ENCODE results near the gene LFNG. TPM values are rescaled to one million over a fixed set of nuclear protein-coding genes. Genes with fewer than 3 reads are reported as not detected.
A peak's percentile ranks its signal among the peaks of the same experiment; 100 is the strongest.

LFNG gene
- total RNA-seq (2014; rRNA removed; shearing (Covaris generic)) = 5.3 and 7.7 TPM in 2 replicates
- 14.2 and 19.0 TPM in 2 replicates for polyA plus RNA-seq (2015; cell fraction: cytosol; rRNA removed)
- 15.0 and 23.2 TPM in 2 replicates for polyA plus RNA-seq (2015; cell fraction: nucleus; rRNA removed)

- peak; percentile 91 for DNase-seq (ENCODE audit: low read depth, low spot score)
- in situ Hi-C loops (cut with HindIII; ENCODE audit: low pct_unique_long_range_greater_than_20kb, low sequenced_read_pairs) = no loop called here
Measured at GRCh38 chr7:2519119-2519930, at the start of gene LFNG. TSS of gene LFNG (plus strand) at chr7:2519774. CDS start at chr7:2519862, 88 bp downstream.

GRCh38 chr7:2470204-2471021 lies 49.2 kb upstream of the LFNG start:
- in situ Hi-C loops (cut with HindIII; ENCODE audit: low pct_unique_long_range_greater_than_20kb, low sequenced_read_pairs) = no loop called here
- no peak for DNase-seq (ENCODE audit: low read depth, low spot score)

DNA sequence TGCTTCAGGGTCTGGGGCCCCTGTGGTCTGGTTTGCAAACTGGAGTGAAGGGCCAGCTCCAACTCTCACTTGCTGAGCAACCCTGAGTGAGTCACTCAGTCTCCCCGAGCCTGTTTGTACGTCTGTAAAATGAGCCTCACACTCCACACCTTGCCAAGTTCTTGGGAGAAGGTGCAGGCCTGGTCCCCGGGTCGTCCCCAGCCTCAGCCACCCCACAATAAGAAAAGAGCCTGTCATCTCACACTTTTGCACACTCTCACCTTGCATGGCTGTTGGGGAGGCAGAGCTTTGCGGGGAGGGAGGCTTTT lies 48.6 kb upstream of the LFNG start:
- in situ Hi-C loops (cut with HindIII; ENCODE audit: low pct_unique_long_range_greater_than_20kb, low sequenced_read_pairs) = no loop called here

DNA sequence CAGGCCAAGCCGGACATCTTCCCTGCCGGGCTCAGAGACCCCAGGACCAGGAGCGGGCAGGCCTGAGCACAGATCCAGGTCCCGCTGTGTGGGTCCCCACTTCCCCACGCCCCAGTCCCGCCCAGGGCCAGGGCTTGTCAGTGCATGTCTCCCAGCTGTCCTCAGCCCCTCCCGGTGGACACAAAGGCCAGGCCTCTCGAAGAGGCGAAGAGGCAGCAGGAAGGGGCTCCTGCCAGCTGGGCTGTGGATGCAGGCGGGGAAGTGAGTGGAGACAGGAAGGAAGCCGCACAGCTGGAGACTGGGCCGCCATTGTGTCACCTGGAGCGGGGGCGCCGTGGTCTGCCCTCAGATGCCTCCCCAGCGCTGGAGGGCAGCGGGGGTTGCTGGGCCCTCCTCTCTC lies 48.2 kb upstream of the LFNG start:
- in situ Hi-C loops (cut with HindIII; ENCODE audit: low pct_unique_long_range_greater_than_20kb, low sequenced_read_pairs) = no loop called here
- no peak for DNase-seq (ENCODE audit: low read depth, low spot score)

More for the DNA sequence above, 48.6 kb upstream of the LFNG start:
- DNase-seq (ENCODE audit: low read depth, low spot score) = no peak

DNA sequence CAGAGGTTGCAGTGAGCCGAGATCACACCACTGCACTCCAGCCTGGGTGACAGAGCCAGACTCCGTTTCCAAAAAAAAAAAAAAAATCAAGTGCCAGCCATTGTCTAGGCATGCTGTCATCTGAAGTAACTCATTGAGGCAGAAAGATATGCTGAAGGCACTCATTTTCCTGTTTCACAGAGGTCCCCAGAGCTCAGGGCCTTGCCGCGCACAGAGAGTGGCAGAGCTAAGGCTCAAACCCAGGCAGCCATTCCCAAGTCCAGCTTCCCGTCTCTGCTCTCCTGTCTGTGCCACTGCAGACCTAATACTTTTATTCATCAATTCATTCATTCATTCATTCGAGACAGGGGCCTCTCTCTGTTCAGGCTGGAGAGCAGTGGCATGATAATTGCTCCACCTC lies 46.8 kb upstream of the LFNG start:
- DNase-seq (ENCODE audit: low read depth, low spot score) = no peak
- in situ Hi-C loops (cut with HindIII; ENCODE audit: low pct_unique_long_range_greater_than_20kb, low sequenced_read_pairs) = no loop called here

GRCh38 chr7:2473496-2474180 lies 45.9 kb upstream of the LFNG start:
- in situ Hi-C loops (cut with HindIII; ENCODE audit: low pct_unique_long_range_greater_than_20kb, low sequenced_read_pairs) = no loop called here
- no peak for DNase-seq (ENCODE audit: low read depth, low spot score)

DNA sequence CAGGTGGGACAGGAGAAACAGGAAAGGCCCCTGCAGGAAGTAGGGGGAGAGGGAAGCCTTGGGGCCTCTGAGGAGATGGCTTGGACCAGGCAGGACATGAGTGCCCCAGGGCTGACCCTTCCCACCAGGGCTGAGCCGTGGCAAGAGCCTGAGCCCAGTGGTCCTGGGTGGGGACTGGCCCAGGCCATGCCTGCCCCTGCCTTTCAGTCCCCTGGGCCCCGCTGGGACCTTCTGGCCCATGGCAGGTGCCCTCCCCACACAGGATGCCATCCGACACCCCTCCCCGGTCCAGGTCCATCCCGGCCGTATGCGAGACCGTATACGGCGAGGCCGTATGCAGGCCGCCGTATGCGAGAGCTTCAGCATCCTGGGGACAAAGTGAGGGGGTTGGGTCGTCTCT lies 45.4 kb upstream of the LFNG start:
- in situ Hi-C loops (cut with HindIII; ENCODE audit: low pct_unique_long_range_greater_than_20kb, low sequenced_read_pairs) = no loop called here

GRCh38 chr7:2474813-2475677 lies 44.5 kb upstream of the LFNG start:
- in situ Hi-C loops (cut with HindIII; ENCODE audit: low pct_unique_long_range_greater_than_20kb, low sequenced_read_pairs) = no loop called here
- no peak for DNase-seq (ENCODE audit: low read depth, low spot score)

More for the DNA sequence above, 45.4 kb upstream of the LFNG start:
- no peak for DNase-seq (ENCODE audit: low read depth, low spot score)

DNA sequence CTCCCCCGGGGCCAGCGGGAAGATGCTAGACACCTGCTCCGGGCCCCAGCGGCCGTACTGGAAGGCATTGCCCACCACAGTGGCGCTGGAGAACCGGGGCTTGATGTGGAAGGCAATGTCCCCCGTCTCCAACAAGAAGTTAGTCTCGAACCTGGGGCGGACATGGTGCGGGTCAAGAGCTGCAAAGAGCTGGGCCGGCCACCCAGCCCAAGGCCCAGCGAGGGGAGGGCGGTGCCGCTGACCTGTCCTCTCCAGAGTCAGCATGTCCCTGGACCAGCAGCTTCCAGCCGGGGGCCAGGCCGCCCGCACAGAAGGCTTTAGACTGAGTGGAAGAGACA lies 43.9 kb upstream of the LFNG start:
- in situ Hi-C loops (cut with HindIII; ENCODE audit: low pct_unique_long_range_greater_than_20kb, low sequenced_read_pairs) = no loop called here
- no peak for DNase-seq (ENCODE audit: low read depth, low spot score)

DNA sequence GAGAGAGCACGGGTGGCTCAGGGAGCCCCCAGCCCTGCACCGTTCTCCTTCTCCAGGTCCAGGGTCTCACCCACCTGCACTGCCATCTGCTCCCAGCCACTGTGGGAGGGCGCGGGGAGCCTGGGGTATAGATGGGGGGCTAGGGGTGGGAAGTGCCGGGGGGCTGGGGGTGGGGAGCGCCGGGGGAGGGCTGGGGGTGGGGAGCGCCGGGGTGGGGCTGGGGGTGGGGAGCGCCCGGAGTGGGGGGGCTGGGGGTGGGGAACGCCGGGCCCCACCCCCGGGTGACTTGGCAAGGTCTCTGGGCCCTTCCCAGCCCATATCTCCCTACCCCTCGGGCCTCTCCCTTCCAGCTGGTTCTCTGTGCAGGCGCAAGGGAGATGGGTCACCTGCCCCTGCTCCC lies 43.3 kb upstream of the LFNG start, which contains the start of gene GRIFIN:
Gene GRIFIN, minus strand, starts transcription at position 101 of the 400 bp plus-strand sequence. Its CDS starts 15 bp downstream, at position 86.
- in situ Hi-C loops (cut with HindIII; ENCODE audit: low pct_unique_long_range_greater_than_20kb, low sequenced_read_pairs) = no loop called here
- DNase-seq (ENCODE audit: low read depth, low spot score) = no peak

GRCh38 chr7:2476776-2477446 lies 42.7 kb upstream of the LFNG start:
- DNase-seq (ENCODE audit: low read depth, low spot score) = no peak
- in situ Hi-C loops (cut with HindIII; ENCODE audit: low pct_unique_long_range_greater_than_20kb, low sequenced_read_pairs) = no loop called here

- in situ Hi-C loops (cut with HindIII; ENCODE audit: low pct_unique_long_range_greater_than_20kb, low sequenced_read_pairs) = no loop called here
- peak; percentile 68 for DNase-seq (ENCODE audit: low read depth, low spot score)
Measured at GRCh38 chr7:2477447-2478398, 41.9 kb upstream of the LFNG start.

GRCh38 chr7:2478399-2478785 lies 41.2 kb upstream of the LFNG start:
- no peak for DNase-seq (ENCODE audit: low read depth, low spot score)
- in situ Hi-C loops (cut with HindIII; ENCODE audit: low pct_unique_long_range_greater_than_20kb, low sequenced_read_pairs) = no loop called here

DNA sequence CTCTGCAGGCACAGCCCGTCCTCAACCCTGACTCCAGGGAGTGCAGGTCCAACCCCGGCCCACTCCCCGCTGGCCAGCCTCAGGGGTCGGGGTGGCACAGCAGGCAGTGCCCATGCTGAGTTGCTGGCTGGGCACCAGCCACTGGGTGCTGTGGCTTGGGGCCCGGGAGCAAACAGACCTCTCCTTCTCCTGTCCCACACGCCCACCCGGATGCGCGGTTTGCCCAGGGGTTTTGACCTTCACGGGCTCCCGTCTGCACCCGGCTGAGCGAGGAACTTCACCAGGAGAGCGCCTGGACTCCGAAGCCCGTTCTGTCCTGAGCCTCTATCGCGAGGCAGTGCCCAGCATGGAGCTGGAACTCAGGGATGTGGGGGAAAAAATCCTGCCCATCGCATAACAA lies 40.8 kb upstream of the LFNG start:
- DNase-seq (ENCODE audit: low read depth, low spot score) = no peak
- in situ Hi-C loops (cut with HindIII; ENCODE audit: low pct_unique_long_range_greater_than_20kb, low sequenced_read_pairs) = no loop called here

DNA sequence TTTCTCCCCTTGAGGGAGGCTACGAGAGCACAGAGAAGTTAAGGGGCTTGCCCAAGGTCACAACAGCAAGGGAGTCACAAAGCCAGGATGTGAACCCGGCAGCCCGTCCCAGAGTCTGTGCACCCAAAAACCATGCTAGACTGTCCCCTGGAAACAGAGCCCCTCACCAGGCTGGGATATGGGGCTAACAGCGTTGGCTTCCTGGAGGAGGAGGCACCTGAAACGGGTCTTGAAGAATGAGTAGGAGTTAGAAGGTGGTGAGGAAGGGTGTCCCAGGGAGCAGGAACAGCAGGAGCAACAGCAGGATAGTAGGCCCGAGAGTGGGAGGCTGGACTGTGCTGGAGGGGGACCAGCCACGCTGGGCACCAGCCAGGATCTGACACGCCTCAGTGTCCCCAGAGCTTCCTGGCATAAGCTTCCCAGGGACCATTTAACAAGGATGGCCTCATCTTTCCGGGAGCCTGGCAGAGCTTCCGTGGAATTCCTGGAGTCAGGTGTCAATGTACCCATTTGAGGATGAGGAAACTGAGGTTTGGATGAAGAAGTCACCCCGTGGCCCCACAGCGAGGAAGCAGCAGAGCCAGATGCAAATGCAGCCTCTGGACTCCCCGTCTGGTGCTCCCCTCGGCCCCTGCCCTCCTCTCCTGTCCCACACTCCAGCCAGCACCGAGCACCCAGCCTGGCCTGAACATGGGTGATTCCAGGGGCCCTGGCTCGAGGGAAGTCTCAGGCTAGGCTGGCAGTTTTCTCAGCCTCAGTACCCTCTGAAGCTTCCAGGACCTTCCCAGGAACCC lies 40.1 kb upstream of the LFNG start:
- in situ Hi-C loops (cut with HindIII; ENCODE audit: low pct_unique_long_range_greater_than_20kb, low sequenced_read_pairs) = no loop called here
- DNase-seq (ENCODE audit: low read depth, low spot score) = no peak
